Measurements from ENCODE around the gene ELF3.
"Not testable (repeated sequence)": the region's sequence is repeated elsewhere in the genome, so short reads cannot be mapped to it uniquely, and the experiment has no call there.

Gene ELF3

DNA sequence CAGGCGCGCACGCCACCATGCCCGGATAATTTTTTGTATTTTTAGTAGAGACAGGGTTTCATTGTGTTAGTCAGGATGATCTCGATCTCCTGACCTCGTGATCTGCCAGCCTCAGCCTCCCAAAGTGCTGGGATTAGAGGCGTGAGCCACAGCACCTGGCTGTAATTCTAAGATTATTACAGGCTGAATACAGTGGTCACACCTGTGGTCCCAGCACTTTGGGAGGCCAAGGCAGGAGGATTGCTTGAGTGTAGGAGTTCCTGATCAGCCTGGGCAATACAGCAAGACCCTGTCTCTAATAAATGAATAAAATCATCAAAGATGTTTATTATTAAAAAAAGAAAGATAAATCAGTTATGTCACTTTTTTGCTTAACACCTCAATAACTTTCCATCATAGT, 52.2 kb downstream of the ELF3 start:
- H3K27ac ChIP-seq (ENCODE audit: low read depth, low read length); H3K4me3 ChIP-seq (ENCODE audit: low read length); H3K4me1 ChIP-seq (ENCODE audit: control insufficient read depth, low read length); H3K27me3 ChIP-seq (ENCODE audit: control insufficient read depth, low read length); H3K9me3 ChIP-seq (ENCODE audit: control insufficient read depth, insufficient read depth, low read length); H4K20me1 ChIP-seq (ENCODE audit: control insufficient read depth, insufficient read depth, low read depth, low read length); H3K36me3 ChIP-seq (ENCODE audit: control insufficient read depth, low read length); H3K79me2 ChIP-seq (ENCODE audit: control insufficient read depth, low read length); H3F3A ChIP-seq (ENCODE audit: control insufficient read depth, insufficient read depth); H3K9me2 ChIP-seq (replicated peaks; ENCODE audit: control insufficient read depth, low read length); H3K4me2 ChIP-seq (ENCODE audit: low read length): not testable (repeated sequence)

DNA sequence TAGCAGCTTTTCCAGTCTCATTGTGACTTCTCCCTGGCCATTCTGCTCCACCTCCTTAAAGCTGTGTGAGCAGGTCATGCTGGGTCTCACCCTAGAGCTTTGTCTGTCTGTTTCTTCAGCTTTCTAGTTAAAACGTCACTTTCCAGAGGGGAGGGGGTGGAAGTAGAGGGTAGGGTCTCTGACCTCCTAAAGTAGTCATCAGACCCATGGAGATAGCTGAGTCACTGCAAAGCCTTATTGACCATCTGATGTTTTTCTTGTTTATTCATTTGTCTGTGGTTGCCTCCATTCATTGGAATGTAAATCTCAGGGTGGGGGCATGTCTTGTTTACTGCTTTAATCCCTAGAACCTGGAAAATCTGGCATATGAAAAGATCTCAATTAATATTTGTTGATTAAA, 52.7 kb downstream of the ELF3 start:
- Histone ChIP-seq H3K9me3 (ENCODE audit: control insufficient read depth, insufficient read depth, low read length) (no peaks in the 10 kb centered on the region), H3K36me3 (ENCODE audit: control insufficient read depth, low read length) (no peaks in the 10 kb centered on the region), H3K27ac (ENCODE audit: low read depth, low read length) (no peak overlapping the region), H3K4me2 (ENCODE audit: low read length) (no peak overlapping the region), H3K27me3 (ENCODE audit: control insufficient read depth, low read length) (peaks cover 3% of the 10 kb centered on the region; the same call in 1 of the 2 replicates), H4K20me1 (ENCODE audit: control insufficient read depth, insufficient read depth, low read depth, low read length) (no peaks in the 10 kb centered on the region), H3K4me1 (ENCODE audit: control insufficient read depth, low read length) (no peaks in the 10 kb centered on the region), H3K4me3 (ENCODE audit: low read length) (no peak overlapping the region), H3K79me2 (ENCODE audit: control insufficient read depth, low read length) (no peaks in the 10 kb centered on the region; the same call in 1 of the 2 replicates), H3F3A (ENCODE audit: control insufficient read depth, insufficient read depth) (no peaks in the 10 kb centered on the region), H3K9me2 (replicated peaks; ENCODE audit: control insufficient read depth, low read length) (no peaks in the 10 kb centered on the region)
- no peak for TF ChIP-seq EZH2phosphoT487 (IDR thresholded peaks at IDR 0.05; ENCODE audit: borderline replicate concordance, low read length)
- TF ChIP-seq, protein P1, sequence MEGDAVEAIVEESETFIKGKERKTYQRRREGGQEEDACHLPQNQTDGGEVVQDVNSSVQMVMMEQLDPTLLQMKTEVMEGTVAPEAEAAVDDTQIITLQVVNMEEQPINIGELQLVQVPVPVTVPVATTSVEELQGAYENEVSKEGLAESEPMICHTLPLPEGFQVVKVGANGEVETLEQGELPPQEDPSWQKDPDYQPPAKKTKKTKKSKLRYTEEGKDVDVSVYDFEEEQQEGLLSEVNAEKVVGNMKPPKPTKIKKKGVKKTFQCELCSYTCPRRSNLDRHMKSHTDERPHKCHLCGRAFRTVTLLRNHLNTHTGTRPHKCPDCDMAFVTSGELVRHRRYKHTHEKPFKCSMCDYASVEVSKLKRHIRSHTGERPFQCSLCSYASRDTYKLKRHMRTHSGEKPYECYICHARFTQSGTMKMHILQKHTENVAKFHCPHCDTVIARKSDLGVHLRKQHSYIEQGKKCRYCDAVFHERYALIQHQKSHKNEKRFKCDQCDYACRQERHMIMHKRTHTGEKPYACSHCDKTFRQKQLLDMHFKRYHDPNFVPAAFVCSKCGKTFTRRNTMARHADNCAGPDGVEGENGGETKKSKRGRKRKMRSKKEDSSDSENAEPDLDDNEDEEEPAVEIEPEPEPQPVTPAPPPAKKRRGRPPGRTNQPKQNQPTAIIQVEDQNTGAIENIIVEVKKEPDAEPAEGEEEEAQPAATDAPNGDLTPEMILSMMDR (IDR thresholded peaks at IDR 0.05; ENCODE audit: low read depth, low read length, poor library complexity, severe bottlenecking) = no peak

- H3K27me3 ChIP-seq (ENCODE audit: control insufficient read depth, low read length); H3F3A ChIP-seq (ENCODE audit: control insufficient read depth, insufficient read depth); H3K9me2 ChIP-seq (replicated peaks; ENCODE audit: control insufficient read depth, low read length); H3K36me3 ChIP-seq (ENCODE audit: control insufficient read depth, low read length); H3K9me3 ChIP-seq (ENCODE audit: control insufficient read depth, insufficient read depth, low read length); H3K4me1 ChIP-seq (ENCODE audit: control insufficient read depth, low read length); H3K4me3 ChIP-seq (ENCODE audit: low read length); H3K4me2 ChIP-seq (ENCODE audit: low read length); H3K79me2 ChIP-seq (ENCODE audit: control insufficient read depth, low read length); H3K27ac ChIP-seq (ENCODE audit: low read depth, low read length); H4K20me1 ChIP-seq (ENCODE audit: control insufficient read depth, insufficient read depth, low read depth, low read length): not testable (repeated sequence)
Measured at GRCh38 chr1:202064889-202065312, 54.5 kb downstream of the ELF3 start.
